Suprapubic skin (tissue), 4 donors: ENCODE results near the gene ANK3. TPM values are rescaled to one million over a fixed set of nuclear protein-coding genes. Genes with fewer than 3 reads are reported as not detected.

ENCODE experiments used
- DNase-seq, 2 donors: peaks; one replicate each; pipeline ENCODE4 v3.0.0-alpha.2; 2019; ENCODE audit warnings: low spot score in 2 of 2
- H3K27ac ChIP-seq: fragments of 200-600 bp; sonication (generic); one replicate; pipeline ENCODE4 v1.5.1; 2019
- H3K27me3 ChIP-seq: fragments of 200-600 bp; sonication (generic); one replicate; pipeline ENCODE4 v1.5.1; 2019
- H3K36me3 ChIP-seq: fragments of 200-600 bp; sonication (generic); one replicate; pipeline ENCODE4 v1.5.1; 2019
- H3K4me1 ChIP-seq: fragments of 200-600 bp; sonication (generic); one replicate; pipeline ENCODE4 v1.5.1; 2019
- H3K4me3 ChIP-seq: fragments of 200-600 bp; sonication (generic); one replicate; pipeline ENCODE4 v1.5.1; 2019; ENCODE audit warnings: mild to moderate bottlenecking
- H3K9me3 ChIP-seq: fragments of 200-600 bp; sonication (generic); one replicate; pipeline ENCODE4 v1.5.1; 2019
- EP300 ChIP-seq: sonication (generic); formaldehyde crosslinking; IDR thresholded peaks from one replicate; pipeline ENCODE4 v1.6.1; 2017; ENCODE audit warnings: antibody characterized with exemption
- POLR2A ChIP-seq, 2 donors: fragments of 450-650 bp; IDR thresholded peaks; one replicate each; pipeline ENCODE4 v1.6.1; 2017; ENCODE audit warnings: antibody characterized with exemption in 2 of 2, mild to moderate bottlenecking in 2 of 2, moderate library complexity in 2 of 2
- POLR2AphosphoS5 ChIP-seq, 3 donors: sonication (generic); formaldehyde crosslinking; IDR thresholded peaks; one replicate each; pipeline ENCODE4 v1.6.1; 2017; ENCODE audit warnings: antibody characterized with exemption in 3 of 3
- WGBS: methylation state at CpG from one replicate; pipeline ENCODE4 v1.1.5; 2018; 5-methylcytosine and 5-hydroxymethylcytosine counted together
- total RNA-seq, 4 donors: library from RNA; depleted of rRNA; stranded (reverse); fragments of >200 nt; gene quantifications; one replicate each; pipeline ENCODE4 v1.1.0, GENCODE V29; 2016
- TF ChIP-seq, protein P1 (sequence below), 2 donors: fragments of 200-600 bp in 1 of 2; fragments of 450-650 bp in 1 of 2; sonication (generic) in 1 of 2; IDR thresholded peaks; one replicate each; pipeline ENCODE4 v1.5.1; 2016 to 2019; ENCODE audit warnings: antibody characterized with exemption in 2 of 2, mild to moderate bottlenecking in 1 of 2, moderate library complexity in 1 of 2

The ANK3 gene
- total RNA-seq, 4 donors from 2014 or later = 89.1 to 191 (median 112) TPM

DNA sequence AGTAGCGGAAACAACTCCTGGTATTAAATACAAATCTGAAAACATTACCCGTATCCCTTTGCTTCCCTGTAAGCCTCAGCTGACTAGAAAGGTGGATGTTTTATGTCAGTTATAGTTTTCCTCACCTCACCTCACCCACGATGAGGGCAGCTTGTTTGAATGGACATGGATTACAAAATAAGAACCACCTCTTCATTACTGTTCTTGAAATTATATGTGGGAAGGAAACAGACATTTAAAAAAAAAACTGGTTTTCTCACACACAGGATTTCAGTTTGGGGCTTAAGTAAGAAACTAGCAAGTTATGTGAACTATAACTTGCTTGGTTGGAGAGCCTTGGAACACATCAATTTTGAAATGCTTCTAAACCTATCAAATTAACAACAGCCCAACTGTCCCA, 250.4 kb downstream of the ANK3 start:
- peak overlapping the region; percentile 27 for H3K4me3 ChIP-seq

DNA sequence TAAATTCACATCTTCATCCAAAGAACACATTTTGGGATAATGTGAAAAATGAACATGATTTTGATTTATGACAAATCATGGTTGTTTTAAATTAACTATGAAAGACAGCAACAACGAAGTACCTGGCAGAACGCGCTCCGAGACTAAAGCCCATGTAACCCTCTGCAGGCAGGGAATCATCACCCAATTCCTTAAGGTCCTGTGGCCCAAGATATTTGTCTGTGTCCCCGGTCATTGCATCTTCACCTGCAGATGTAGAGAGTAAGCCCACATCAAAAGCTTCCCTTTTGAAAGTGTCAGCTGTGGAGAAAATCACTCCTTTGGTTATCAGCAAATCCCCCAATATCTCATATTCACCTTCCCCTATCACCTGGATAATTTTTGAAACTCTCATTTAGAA, 250.8 kb downstream of the ANK3 start:
- TF ChIP-seq, protein P1, sequence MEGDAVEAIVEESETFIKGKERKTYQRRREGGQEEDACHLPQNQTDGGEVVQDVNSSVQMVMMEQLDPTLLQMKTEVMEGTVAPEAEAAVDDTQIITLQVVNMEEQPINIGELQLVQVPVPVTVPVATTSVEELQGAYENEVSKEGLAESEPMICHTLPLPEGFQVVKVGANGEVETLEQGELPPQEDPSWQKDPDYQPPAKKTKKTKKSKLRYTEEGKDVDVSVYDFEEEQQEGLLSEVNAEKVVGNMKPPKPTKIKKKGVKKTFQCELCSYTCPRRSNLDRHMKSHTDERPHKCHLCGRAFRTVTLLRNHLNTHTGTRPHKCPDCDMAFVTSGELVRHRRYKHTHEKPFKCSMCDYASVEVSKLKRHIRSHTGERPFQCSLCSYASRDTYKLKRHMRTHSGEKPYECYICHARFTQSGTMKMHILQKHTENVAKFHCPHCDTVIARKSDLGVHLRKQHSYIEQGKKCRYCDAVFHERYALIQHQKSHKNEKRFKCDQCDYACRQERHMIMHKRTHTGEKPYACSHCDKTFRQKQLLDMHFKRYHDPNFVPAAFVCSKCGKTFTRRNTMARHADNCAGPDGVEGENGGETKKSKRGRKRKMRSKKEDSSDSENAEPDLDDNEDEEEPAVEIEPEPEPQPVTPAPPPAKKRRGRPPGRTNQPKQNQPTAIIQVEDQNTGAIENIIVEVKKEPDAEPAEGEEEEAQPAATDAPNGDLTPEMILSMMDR (IDR thresholded peaks at IDR 0.05) = no peak
- TF ChIP-seq POLR2A (IDR thresholded peaks at IDR 0.05) (no peak), POLR2AphosphoS5 (IDR thresholded peaks at IDR 0.05) (no peak), EP300 (no peak)
- no peak for DNase-seq
- 78% methylated on average over 5 of the region's 5 CpGs for WGBS
- Histone ChIP-seq H3K27ac (peak overlapping the region; percentile 47), H3K36me3 (no peaks in the 10 kb centered on the region), H3K4me1 (peaks cover 21% of the 10 kb centered on the region), H3K4me3 (peak overlapping the region; percentile 27), H3K27me3 (no peaks in the 10 kb centered on the region), H3K9me3 (no peaks in the 10 kb centered on the region)

More for the DNA sequence above, 250.4 kb downstream of the ANK3 start:
- peak overlapping the region; percentile 47 for H3K27ac ChIP-seq
- TF ChIP-seq, protein P1 (IDR thresholded peaks at IDR 0.05) = no peak
- TF ChIP-seq EP300 (no peak), POLR2AphosphoS5 (IDR thresholded peaks at IDR 0.05) (no peak), POLR2A (IDR thresholded peaks at IDR 0.05) (no peak)
- peaks cover 21% of the 10 kb centered on the region for H3K4me1 ChIP-seq
- DNase-seq = no peak
- no peaks in the 10 kb centered on the region for H3K27me3 ChIP-seq
- H3K36me3 ChIP-seq = no peaks in the 10 kb centered on the region
- 66% methylated on average over 3 of the region's 3 CpGs for WGBS
- H3K9me3 ChIP-seq = no peaks in the 10 kb centered on the region

DNA sequence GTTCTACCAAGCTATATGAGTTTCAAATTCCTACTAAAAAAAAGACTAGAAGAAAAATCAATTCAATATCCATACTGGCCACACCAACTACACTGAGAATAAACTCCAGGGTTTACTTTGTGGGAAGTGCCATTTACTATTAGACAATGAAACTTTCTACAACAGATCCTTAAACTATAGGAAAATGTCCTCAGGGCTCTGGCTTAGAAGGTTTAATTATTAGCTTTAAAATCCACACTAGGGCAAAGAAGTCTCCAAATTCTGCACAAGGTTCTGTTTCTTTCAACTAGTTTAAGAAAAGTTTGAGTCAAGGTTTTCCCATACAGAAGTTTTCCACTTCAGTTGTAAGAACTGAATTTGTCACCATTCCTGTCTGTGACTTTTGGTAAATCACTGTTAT, 251.6 kb downstream of the ANK3 start:
- TF ChIP-seq POLR2A (IDR thresholded peaks at IDR 0.05) (no peak), EP300 (no peak), POLR2AphosphoS5 (IDR thresholded peaks at IDR 0.05) (no peak)
- TF ChIP-seq, protein P1 (IDR thresholded peaks at IDR 0.05) = no peak
- Histone ChIP-seq H3K4me3 (no peak overlapping the region), H3K9me3 (no peaks in the 10 kb centered on the region), H3K4me1 (peaks cover 21% of the 10 kb centered on the region), H3K36me3 (no peaks in the 10 kb centered on the region), H3K27me3 (no peaks in the 10 kb centered on the region), H3K27ac (peak overlapping the region; percentile 3)
- DNase-seq = no peak

DNA sequence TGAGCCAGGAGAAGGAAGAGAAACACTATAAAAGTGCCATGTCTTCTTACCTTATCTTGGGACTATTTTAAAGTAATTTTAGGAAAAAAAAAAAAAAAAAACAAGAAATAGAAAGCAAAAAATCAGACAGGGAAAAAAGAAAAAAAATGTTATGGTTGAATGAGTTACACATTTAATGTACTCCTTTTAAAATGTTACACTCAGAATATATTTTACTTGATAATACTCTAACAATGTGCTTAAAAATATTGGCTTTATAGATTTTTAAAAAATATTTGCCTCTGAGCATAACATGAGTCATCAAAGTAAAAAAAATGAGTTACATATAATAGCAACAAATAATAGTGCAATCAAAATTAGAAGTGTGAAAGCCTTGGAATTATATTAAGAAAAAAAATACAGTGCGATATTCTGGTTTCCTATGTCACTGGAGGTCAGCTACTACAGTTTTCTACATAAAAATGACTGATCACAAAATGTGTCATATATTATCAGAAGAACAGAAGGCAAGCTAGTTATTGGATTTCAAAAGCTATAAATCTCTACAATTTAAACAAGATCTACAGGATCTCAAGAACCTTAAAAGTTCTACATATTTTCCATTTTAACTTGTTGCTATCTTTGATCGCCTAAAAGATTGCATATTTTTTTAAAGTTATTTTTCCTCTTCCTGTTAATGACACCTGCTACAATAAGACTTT, 252.2 kb downstream of the ANK3 start:
- Histone ChIP-seq H3K36me3 (no peaks in the 10 kb centered on the region), H3K4me1 (peaks cover 21% of the 10 kb centered on the region), H3K4me3 (no peak overlapping the region), H3K27me3 (no peaks in the 10 kb centered on the region), H3K9me3 (no peaks in the 10 kb centered on the region), H3K27ac (peak overlapping the region; percentile 3)
- no peak for DNase-seq
- 88% methylated on average over 2 of the region's 2 CpGs for WGBS
- TF ChIP-seq POLR2AphosphoS5 (IDR thresholded peaks at IDR 0.05) (no peak), POLR2A (IDR thresholded peaks at IDR 0.05) (no peak), EP300 (no peak)
- TF ChIP-seq, protein P1 (IDR thresholded peaks at IDR 0.05) = no peak

DNA sequence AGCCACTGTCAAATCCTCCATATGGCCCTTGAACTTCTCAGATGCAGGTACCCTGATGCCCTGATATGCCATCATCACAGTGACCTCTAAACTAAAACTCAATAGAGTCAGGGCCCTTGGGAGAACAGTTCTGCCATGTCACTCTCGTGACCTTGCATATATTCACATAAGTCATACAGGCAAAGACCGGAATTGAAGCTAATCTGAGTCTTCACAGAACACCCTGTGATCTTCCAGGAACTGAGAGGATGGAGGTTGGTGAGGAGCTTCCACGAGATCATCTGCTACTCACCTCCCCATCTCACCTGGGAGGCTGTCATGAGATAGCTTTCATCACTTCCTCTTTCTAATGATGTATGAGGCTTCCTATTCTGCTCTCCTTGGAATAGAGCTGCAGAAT, 254.7 kb downstream of the ANK3 start:
- Histone ChIP-seq H3K9me3 (no peaks in the 10 kb centered on the region), H3K36me3 (peaks cover 4% of the 10 kb centered on the region), H3K27ac (no peak overlapping the region), H3K4me3 (no peak overlapping the region), H3K27me3 (no peaks in the 10 kb centered on the region), H3K4me1 (no peaks in the 10 kb centered on the region)
- DNase-seq = no peak
- TF ChIP-seq POLR2A (IDR thresholded peaks at IDR 0.05) (no peak), POLR2AphosphoS5 (IDR thresholded peaks at IDR 0.05) (no peak)
- WGBS = 84% methylated on average over 3 of the region's 3 CpGs

DNA sequence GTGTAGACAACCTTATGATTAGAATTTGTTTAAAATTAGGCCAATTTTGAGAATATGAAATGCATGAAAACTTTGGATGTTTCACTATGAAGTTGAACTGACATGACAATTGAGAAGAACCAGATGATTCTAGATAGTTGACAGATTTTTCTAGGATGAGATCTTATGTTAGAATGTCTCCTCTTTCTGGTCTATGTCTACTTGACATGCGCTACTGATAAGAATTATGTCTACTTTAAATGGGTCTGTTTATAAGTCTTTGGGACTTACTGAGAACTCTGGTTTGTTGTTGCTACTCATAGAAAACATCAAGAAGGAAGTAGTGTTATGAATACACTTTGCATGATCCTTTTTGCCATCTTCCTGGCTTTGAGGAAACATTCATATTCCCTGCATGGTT, 255.1 kb downstream of the ANK3 start:
- TF ChIP-seq POLR2A (IDR thresholded peaks at IDR 0.05) (no peak), EP300 (no peak)
- TF ChIP-seq, protein P1 (IDR thresholded peaks at IDR 0.05) = no peak
- peaks cover 4% of the 10 kb centered on the region for H3K36me3 ChIP-seq
- no peak overlapping the region for H3K27ac ChIP-seq
- WGBS = 92% methylated on average over 1 of the region's 1 CpG
- no peaks in the 10 kb centered on the region for H3K4me1 ChIP-seq
- no peaks in the 10 kb centered on the region for H3K9me3 ChIP-seq
- H3K27me3 ChIP-seq = no peaks in the 10 kb centered on the region
- no peak overlapping the region for H3K4me3 ChIP-seq
- no peak for DNase-seq
